Thoracic aorta endothelial cell (primary cell): ENCODE results near the gene POLN. TPM values are rescaled to one million over a fixed set of nuclear protein-coding genes. Genes with fewer than 3 reads are reported as not detected.

Source experiments
- small RNA-seq: library from RNA; depleted of rRNA; stranded (forward); fragments of <200 nt; gene quantifications from one replicate; pipeline ENCODE3, GENCODE V24; 2012
- total RNA-seq: library from RNA; depleted of rRNA; stranded (reverse); fragments of >200 nt; gene quantifications from 2 replicates; pipeline ENCODE4 v1.2.3, GENCODE V29; 2012

The POLN gene
- total RNA-seq = 3.2 and 5.6 TPM in 2 replicates

DNA sequence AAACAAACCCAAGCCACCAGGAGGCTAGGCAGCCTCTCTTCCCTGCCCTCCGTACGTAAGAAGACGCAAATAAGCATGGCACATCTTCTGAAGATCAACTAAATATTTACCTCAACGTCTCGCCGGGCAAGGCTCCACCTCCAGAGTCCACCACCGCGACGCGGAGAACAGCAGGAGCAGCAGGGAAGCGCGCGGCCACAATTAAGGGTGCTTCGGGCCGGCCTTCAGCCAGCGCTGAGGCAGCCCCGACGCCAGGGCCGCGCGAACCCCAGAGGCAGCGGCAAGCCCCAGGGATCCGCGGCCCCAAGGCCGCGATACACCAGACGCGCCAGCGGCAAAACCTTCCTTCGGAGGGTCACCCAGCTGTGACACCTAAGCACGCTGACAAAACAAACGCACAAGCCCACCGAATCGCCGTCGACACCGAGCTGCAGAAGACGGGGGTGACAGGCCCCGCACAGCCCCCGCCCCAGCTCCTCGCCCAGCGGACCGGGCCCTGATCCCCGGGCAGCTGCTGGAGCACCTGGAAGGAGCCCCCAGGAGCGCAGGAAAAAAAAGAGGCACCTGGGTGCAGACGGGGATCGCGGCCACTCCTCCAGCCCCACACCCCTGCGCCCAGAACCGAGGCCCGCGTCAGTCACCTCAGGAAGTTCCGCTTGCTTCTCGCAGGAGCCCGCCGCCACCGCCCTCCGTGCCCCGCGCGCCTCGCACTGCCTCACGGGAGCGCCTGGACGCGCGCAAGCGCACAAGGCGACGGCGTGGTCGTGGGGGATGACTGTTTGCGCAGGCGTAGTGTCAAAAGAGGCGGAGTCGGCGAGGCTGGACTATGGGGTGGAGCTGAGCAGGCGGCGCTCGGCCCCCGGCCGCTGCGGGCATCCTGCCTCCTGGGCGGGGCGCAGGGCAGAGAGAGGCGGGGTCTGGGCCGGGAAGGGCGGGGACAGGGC is at the start of gene POLN, which contains the start of gene HAUS3:
TSS of gene POLN (minus strand) at position 712 of the 944 bp plus-strand sequence. CDS start 12,890 bp downstream, outside the sequence.
TSS of gene HAUS3 (minus strand) at position 712 of the 944 bp plus-strand sequence. CDS start 1,175 bp downstream, outside the sequence.

DNA sequence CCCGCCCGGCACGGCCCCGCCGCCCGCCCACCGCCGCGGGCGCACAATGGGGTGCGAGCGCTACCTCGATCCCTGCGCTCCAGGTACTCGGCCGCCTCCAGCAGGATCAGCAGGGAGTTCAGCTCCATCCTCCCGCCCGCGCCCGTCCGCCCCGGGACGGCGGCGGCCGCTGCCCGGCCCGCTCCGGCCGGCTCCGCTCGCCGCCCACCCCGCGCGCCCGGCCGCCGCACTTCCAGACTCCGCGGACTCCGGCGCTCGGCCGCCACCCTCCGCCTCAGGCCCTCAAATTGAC is 19.9 kb upstream of the POLN start, which contains the start of gene MXD4:
TSS of gene MXD4 (minus strand) at position 257 of the 292 bp plus-strand sequence. CDS start at position 128, 129 bp downstream.

DNA sequence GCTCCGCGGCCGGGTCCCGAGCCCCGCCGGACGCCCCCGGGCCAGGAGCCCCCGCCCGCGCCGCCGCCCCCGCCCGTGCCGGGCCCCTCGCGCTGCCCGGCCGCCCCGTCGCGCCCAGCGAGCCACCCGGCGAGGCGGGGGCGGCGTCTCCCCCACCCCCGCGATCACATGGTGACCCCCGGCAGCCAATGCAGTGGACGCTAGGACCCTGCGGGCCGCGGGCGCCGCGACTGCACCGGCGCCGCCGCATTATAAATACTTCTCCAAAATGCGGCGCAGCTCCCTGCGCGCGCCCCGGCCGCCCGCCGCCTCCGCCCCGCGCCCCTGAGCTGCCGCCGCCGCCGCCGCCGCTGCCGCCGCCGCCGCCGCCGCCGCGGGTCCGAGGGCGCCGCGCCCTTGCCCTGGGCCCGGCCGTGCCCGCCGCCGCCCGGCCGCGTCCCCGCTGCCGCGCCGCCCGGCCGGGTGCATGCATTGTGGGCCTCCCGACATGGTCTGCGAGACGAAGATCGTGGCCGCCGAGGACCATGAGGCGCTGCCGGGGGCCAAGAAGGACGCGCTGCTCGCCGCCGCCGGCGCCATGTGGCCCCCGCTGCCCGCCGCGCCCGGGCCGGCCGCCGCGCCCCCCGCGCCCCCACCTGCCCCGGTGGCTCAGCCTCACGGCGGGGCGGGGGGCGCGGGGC is 182.7 kb downstream of the POLN start, which contains the start of gene NAT8L:
TSS of gene NAT8L (plus strand) at position 282 of the 680 bp plus-strand sequence. CDS start at position 467, 185 bp downstream.

Small RNA genes within 50 kb of the gene (small RNA-seq; reads per million reads assigned to genes)
- not detected for gene COX6B1P5

Other genes with a start within 250 kb of the POLN start
- 18.5 and 22.8 TPM in 2 replicates for gene NELFA, start 233.1 kb downstream of the POLN start, total RNA-seq
- gene NAT8L, start 182.8 kb downstream of the POLN start, total RNA-seq = under 0.01 and 0.07 TPM in 2 replicates
- 21.5 TPM in 2 replicates for gene HAUS3, start within 50 bp of the POLN start, total RNA-seq
- gene MXD4, start 20.0 kb upstream of the POLN start, total RNA-seq = 52.3 and 53.9 TPM in 2 replicates
- 7.2 and 11.5 TPM in 2 replicates for gene ZFYVE28, start 176.5 kb upstream of the POLN start, total RNA-seq
- not detected in 2 replicates for gene CFAP99, start 176.8 kb upstream of the POLN start, total RNA-seq
- gene RNF4, start 227.0 kb upstream of the POLN start, total RNA-seq = 103 and 122 TPM in 2 replicates